K562 (cell line): Measurements from ENCODE around the gene SETD5. TPM values are rescaled to one million over a fixed set of nuclear protein-coding genes. Genes with fewer than 3 reads are reported as not detected.

Source experiments
- ATAC-seq: fragments of 200-7000 bp; cut with Tn5 transposase; 3 replicates; pipeline ENCODE4 v1.9.1; 2020; ENCODE audit warnings: moderate library complexity
- BruUV-seq: library from RNA; stranded (reverse); fragments of 400-500 nt; replicated peaks from 2 replicates; lab custom pipeline; 2021; lab: Mats Ljungman, UMichigan
- CTCF ChIA-PET: fragments of 300-600 bp; formaldehyde crosslinking; extraction: SDS; loops from one replicate; lab custom pipeline; 2021; ENCODE audit warnings: low intra/inter-chr PET ratio; lab: Yijun Ruan, JAX
- POLR2A ChIA-PET: fragments of 300-600, 350-650 bp; sonication (Branson Sonifier 250); formaldehyde crosslinking; extraction: SDS; loops from one replicate; lab custom pipeline; 2021; ENCODE audit warnings: antibody characterized with exemption, inconsistent platforms; lab: Yijun Ruan, JAX
- DNase-seq, 4 experiments: peaks; one replicate each; pipeline versions ENCODE4 v3.0.0 to v3.0.0-alpha.2; 2011 to 2018; ENCODE audit warnings: low spot score in 3 of 4, mixed read lengths in 3 of 4; ENCODE audit errors: extremely low read depth in 1 of 4
- FAIRE-seq: peaks from 2 replicates; lab custom pipeline; 2011; peaks lifted over from hg19 to GRCh38; lab: Jason Lieb, UNC
- H2AFZ ChIP-seq: 2 replicates; pipeline ENCODE4 v1.6.0; 2011; ENCODE audit warnings: low read depth, low read length, control low read depth, inconsistent platforms
- H3K27ac ChIP-seq: fragments of 200-600 bp; 3 replicates; pipeline ENCODE4 v1.8.0; 2011; ENCODE audit warnings: low read depth, mild to moderate bottlenecking, control low read depth, inconsistent platforms, low read length, moderate library complexity, mixed read lengths; ENCODE audit errors: extremely low read depth
- H3K27me3 ChIP-seq, 2 experiments: fragments of 300-600 bp in 1 of 2; 2 replicates in 1 of 2; 3 replicates in 1 of 2; pipeline versions ENCODE4 v1.6.0 to v1.8.0; 2011; ENCODE audit warnings: inconsistent platforms in 2 of 2, low read length in 2 of 2, mild to moderate bottlenecking in 1 of 2, mixed read lengths in 1 of 2, moderate library complexity in 1 of 2; ENCODE audit not compliant: control insufficient read depth in 2 of 2, insufficient read depth in 2 of 2
- H3K36me3 ChIP-seq: fragments of 300-600 bp; 3 replicates; pipeline ENCODE4 v1.8.0; 2011; ENCODE audit warnings: mild to moderate bottlenecking, low read length, inconsistent platforms; ENCODE audit not compliant: control insufficient read depth, insufficient read depth
- H3K4me1 ChIP-seq, 2 experiments: fragments of 200-600 bp in 1 of 2; replicated peaks in 1 of 2; 2 replicates in 1 of 2; 3 replicates in 1 of 2; pipeline versions ENCODE4 v1.5.1 to v1.8.0; 2011; ENCODE audit warnings: inconsistent platforms in 2 of 2, low read length in 2 of 2, mild to moderate bottlenecking in 1 of 2, mixed read lengths in 1 of 2, moderate library complexity in 1 of 2; ENCODE audit not compliant: control insufficient read depth in 2 of 2, insufficient read depth in 2 of 2
- H3K4me2 ChIP-seq: 2 replicates; pipeline ENCODE4 v1.6.1; 2011; ENCODE audit warnings: low read length, control low read depth, inconsistent platforms, mixed read lengths; ENCODE audit not compliant: insufficient read depth
- H3K4me3 ChIP-seq: fragments of 200-600 bp; sonication (generic), shearing (Covaris generic); 2 replicates; pipeline ENCODE4 v1.5.1; 2016; ENCODE audit warnings: control low read depth, inconsistent platforms
- H3K79me2 ChIP-seq: fragments of 200-600 bp; 3 replicates; pipeline ENCODE4 v1.8.0; 2011; ENCODE audit warnings: low read length, inconsistent platforms; ENCODE audit not compliant: control insufficient read depth, insufficient read depth
- H3K9ac ChIP-seq, 2 experiments: 2 replicates each; pipeline versions ENCODE4 v1.6.0 to v1.6.1; 2011; ENCODE audit warnings: low read depth in 2 of 2, low read length in 2 of 2, control low read depth in 1 of 2, inconsistent platforms in 1 of 2, mild to moderate bottlenecking in 1 of 2, mixed read lengths in 1 of 2; ENCODE audit not compliant: insufficient read depth in 1 of 2
- H3K9me1 ChIP-seq: one replicate; pipeline ENCODE4 v1.6.0; 2011; ENCODE audit warnings: inconsistent platforms, mild to moderate bottlenecking, low read length, moderate library complexity; ENCODE audit not compliant: control insufficient read depth, insufficient read depth
- H3K9me3 ChIP-seq: replicated peaks from 2 replicates; pipeline ENCODE4 v1.5.1; 2011; ENCODE audit warnings: low read depth, low read length, inconsistent platforms; ENCODE audit not compliant: control insufficient read depth, insufficient read depth
- H4K20me1 ChIP-seq: replicated peaks from 2 replicates; pipeline ENCODE4 v1.6.1; 2011; ENCODE audit warnings: low read length, inconsistent platforms, mixed read lengths; ENCODE audit not compliant: control insufficient read depth, insufficient read depth
- SIRT6 ChIP-seq: IDR thresholded peaks from one replicate; pipeline ENCODE4 v1.6.1; 2012; ENCODE audit warnings: low read depth, mild to moderate bottlenecking, control low read depth, inconsistent platforms, low read length, moderate library complexity
- ZBTB33 ChIP-seq: sonication (generic); formaldehyde crosslinking; IDR thresholded peaks from 2 replicates; pipeline ENCODE4 v1.8.1; 2023; ENCODE audit warnings: mild to moderate bottlenecking, missing genetic modification reagents
- ZFX ChIP-seq: sonication (generic); formaldehyde crosslinking; IDR thresholded peaks from 2 replicates; pipeline ENCODE4 v1.8.0; 2022; ENCODE audit warnings: mild to moderate bottlenecking, missing genetic modification reagents, moderate library complexity
- WGBS: fragments of 100-300 bp; shearing (Covaris generic); methylation state at CpG from one replicate; pipeline ENCODE4 v1.1.6; 2016; ENCODE audit warnings: low coverage, mixed read lengths; ENCODE audit not compliant: insufficient coverage; ENCODE audit errors: missing lambda C conversion rate; 5-methylcytosine and 5-hydroxymethylcytosine counted together
- in situ Hi-C: fragments of 300-500 bp; cut with MboI; formaldehyde crosslinking; loops from 4 replicates; pipeline ENCODE4 v1.15.0; 2018; ENCODE audit warnings: inconsistent platforms, mixed read lengths
- intact Hi-C: fragments of 100-400 bp; cut with micrococcal nuclease; formaldehyde crosslinking; loops from 2 replicates; pipeline ENCODE4 v1.14.2; 2022
- polyA plus RNA-seq, 8 experiments: library from polyadenylated mRNA; depleted of rRNA in 4 of 8; stranded (reverse) in 5 of 8; unstranded in 3 of 8; fragments of >200 nt; fragmentation: Nextera tagmentation in 2 of 8; fragmentation: Illumina TruSeq in 1 of 8; extraction: Ambion mirVana in 2 of 8; extraction: Trizol in 1 of 8; gene quantifications; 2 replicates each; pipeline versions ENCODE4 v1.2.1 to v1.2.3, GENCODE V29; 2011 to 2014; ENCODE audit warnings: inconsistent platforms in 1 of 8, missing spikeins in 1 of 8
- total RNA-seq, 7 experiments: library from RNA; depleted of rRNA in 6 of 7; stranded (reverse); fragments of >200 nt in 6 of 7; fragmentation: Illumina TruSeq in 2 of 7; extraction: Trizol in 2 of 7; gene quantifications; 2 replicates each; pipeline versions ENCODE4 v1.2.1 to v1.2.3, GENCODE V29; 2011 to 2021; ENCODE audit warnings: low replicate concordance in 1 of 7
- TF ChIP-seq, protein P1 (sequence below), 2 experiments: fragments of 450-650 bp; formaldehyde crosslinking in 1 of 2; IDR thresholded peaks; 2 replicates each; pipeline versions ENCODE4 v1.4.0 to v1.6.1; 2014 to 2020; ENCODE audit warnings: mild to moderate bottlenecking in 2 of 2, borderline replicate concordance in 1 of 2, low read depth in 1 of 2

The SETD5 gene
- total and polyA plus RNA-seq, 9 of the 15 experiments (the other 6 are each of a cell fraction or from before 2014, with no cell fraction given): 20.8 to 135 (median 87.2) TPM

DNA sequence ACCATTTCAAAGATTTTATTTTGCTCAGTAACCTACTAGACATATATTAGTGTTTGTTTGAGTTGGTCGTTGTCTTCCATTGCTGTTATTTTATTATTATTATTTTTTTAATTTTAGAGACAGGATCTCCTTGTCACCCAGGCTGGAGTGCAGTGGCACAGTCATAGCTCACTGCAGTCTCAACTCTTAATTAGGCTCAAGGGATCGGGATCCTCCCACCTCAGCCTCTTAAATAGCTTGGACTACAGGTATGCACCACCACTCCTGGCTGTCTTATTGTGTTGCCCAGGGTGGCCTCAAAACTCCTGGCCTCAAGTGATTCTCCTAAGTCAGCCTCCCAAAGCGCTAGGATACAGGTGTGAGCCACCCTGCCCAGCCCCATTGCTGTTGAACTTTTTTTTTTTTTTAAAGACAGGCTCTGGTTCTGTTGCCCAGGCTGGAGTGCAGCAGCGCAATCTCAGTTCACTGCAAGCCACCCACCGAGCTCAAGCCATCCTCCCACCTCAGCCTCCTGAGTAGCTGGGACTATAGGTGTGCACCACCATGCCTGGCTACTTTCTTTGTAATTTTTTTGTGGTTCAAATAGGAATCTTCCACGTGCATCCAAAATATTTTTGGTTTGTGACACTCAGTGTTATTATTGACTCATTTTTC lies 18.2 kb downstream of the SETD5 start:
- peaks cover 20% of the 10 kb centered on the region; the same call in 1 of the 2 replicates for H4K20me1 ChIP-seq
- H3K9me3 ChIP-seq: no peaks in the 10 kb centered on the region
- BruUV-seq: no TSS peak
- peak overlapping the region; percentile 13; the same call in 1 of the 3 replicates for H3K27ac ChIP-seq
- no peaks in the 10 kb centered on the region for H3K9me1 ChIP-seq
- FAIRE-seq: no peak
- in situ Hi-C loops (no loop called here), intact Hi-C loops (no loop called here)
- H3K4me2 ChIP-seq: no peak overlapping the region
- DNase-seq: no peak
- no peak overlapping the region for H2AFZ ChIP-seq
- H3K79me2 ChIP-seq: peaks cover 98% of the 10 kb centered on the region
- 67% methylated on average over 6 of the region's 6 CpGs for WGBS
- H3K4me1 ChIP-seq: peaks cover 4 to 32% of the 10 kb centered on the region in 2 experiments
- H3K36me3 ChIP-seq: peaks cover 37% of the 10 kb centered on the region
- no peak overlapping the region for H3K9ac ChIP-seq
- peak; percentile 14 for ATAC-seq
- POLR2A ChIA-PET: interaction anchor here (0.6 to 2.6 kb wide), 9 partner anchors 9 to 386 kb away, joined by 3 to 51 read pairs (median 6); partner anchors contain the start of genes SETD5 and THUMPD3
- TF ChIP-seq ZBTB33 (CRISPR knock-in tag): peak; percentile 42; the same call in 1 of the 2 replicates
- TF ChIP-seq, protein P1, sequence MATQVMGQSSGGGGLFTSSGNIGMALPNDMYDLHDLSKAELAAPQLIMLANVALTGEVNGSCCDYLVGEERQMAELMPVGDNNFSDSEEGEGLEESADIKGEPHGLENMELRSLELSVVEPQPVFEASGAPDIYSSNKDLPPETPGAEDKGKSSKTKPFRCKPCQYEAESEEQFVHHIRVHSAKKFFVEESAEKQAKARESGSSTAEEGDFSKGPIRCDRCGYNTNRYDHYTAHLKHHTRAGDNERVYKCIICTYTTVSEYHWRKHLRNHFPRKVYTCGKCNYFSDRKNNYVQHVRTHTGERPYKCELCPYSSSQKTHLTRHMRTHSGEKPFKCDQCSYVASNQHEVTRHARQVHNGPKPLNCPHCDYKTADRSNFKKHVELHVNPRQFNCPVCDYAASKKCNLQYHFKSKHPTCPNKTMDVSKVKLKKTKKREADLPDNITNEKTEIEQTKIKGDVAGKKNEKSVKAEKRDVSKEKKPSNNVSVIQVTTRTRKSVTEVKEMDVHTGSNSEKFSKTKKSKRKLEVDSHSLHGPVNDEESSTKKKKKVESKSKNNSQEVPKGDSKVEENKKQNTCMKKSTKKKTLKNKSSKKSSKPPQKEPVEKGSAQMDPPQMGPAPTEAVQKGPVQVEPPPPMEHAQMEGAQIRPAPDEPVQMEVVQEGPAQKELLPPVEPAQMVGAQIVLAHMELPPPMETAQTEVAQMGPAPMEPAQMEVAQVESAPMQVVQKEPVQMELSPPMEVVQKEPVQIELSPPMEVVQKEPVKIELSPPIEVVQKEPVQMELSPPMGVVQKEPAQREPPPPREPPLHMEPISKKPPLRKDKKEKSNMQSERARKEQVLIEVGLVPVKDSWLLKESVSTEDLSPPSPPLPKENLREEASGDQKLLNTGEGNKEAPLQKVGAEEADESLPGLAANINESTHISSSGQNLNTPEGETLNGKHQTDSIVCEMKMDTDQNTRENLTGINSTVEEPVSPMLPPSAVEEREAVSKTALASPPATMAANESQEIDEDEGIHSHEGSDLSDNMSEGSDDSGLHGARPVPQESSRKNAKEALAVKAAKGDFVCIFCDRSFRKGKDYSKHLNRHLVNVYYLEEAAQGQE (IDR thresholded peaks at IDR 0.05; ENCODE audit: borderline replicate concordance): no peak
- TF ChIP-seq, protein P1 (CRISPR knock-in tag; IDR thresholded peaks at IDR 0.05; ENCODE audit: low read depth): no peak
- TF ChIP-seq ZFX: 0 out of 2 replicates have a peak, but pooled peaks have one; percentile 22
- no peak for TF ChIP-seq SIRT6
- H3K4me3 ChIP-seq: no peak overlapping the region
- CTCF ChIA-PET: no interaction called here
- no peaks in the 10 kb centered on the region for H3K27me3 ChIP-seq
